OCI-LY1 (cell line): Measurements from ENCODE around the gene CDC23.
"Not testable (repeated sequence)": the region's sequence is repeated elsewhere in the genome, so short reads cannot be mapped to it uniquely, and the experiment has no call there.

Experiments
- H2AFZ ChIP-seq: fragments of 200-600 bp; sonication (generic), shearing (Covaris generic); 2 replicates; pipeline ENCODE4 v1.6.0; 2014; ENCODE audit warnings: antibody characterized with exemption, mild to moderate bottlenecking, low read length
- H3F3A ChIP-seq: fragments of 200-600 bp; sonication (generic), shearing (Covaris generic); 2 replicates; pipeline ENCODE4 v1.6.0; 2014; ENCODE audit warnings: mild to moderate bottlenecking, antibody characterized with exemption, low read length, moderate library complexity; ENCODE audit not compliant: insufficient read depth
- H3K27ac ChIP-seq: fragments of 200-600 bp; sonication (generic); 2 replicates; pipeline ENCODE4 v1.5.1; 2014; ENCODE audit warnings: low read length, mixed run types, mild to moderate bottlenecking, low read depth; ENCODE audit not compliant: poor library complexity, severe bottlenecking
- H3K27me3 ChIP-seq: fragments of 200-600 bp; sonication (generic); 2 replicates; pipeline ENCODE4 v1.6.0; 2014; ENCODE audit warnings: antibody characterized with exemption, mild to moderate bottlenecking, low read length, moderate library complexity; ENCODE audit not compliant: insufficient read depth
- H3K36me3 ChIP-seq: fragments of 200-600 bp; sonication (generic); 2 replicates; pipeline ENCODE4 v1.6.1; 2014; ENCODE audit warnings: mild to moderate bottlenecking, antibody characterized with exemption, low read length, moderate library complexity, mixed read lengths; ENCODE audit not compliant: insufficient read depth
- H3K4me1 ChIP-seq: fragments of 200-600 bp; sonication (generic); 2 replicates; pipeline ENCODE4 v1.5.1; 2014; ENCODE audit warnings: mild to moderate bottlenecking, low read length, moderate library complexity; ENCODE audit not compliant: insufficient read depth, severe bottlenecking
- H3K4me2 ChIP-seq: fragments of 200-600 bp; sonication (generic), shearing (Covaris generic); 2 replicates; pipeline ENCODE4 v1.6.1; 2014; ENCODE audit warnings: low read length
- H3K4me3 ChIP-seq: fragments of 200-600 bp; sonication (generic); 2 replicates; pipeline ENCODE4 v1.5.1; 2014; ENCODE audit warnings: low read length, low read depth, mild to moderate bottlenecking, mixed read lengths; ENCODE audit not compliant: poor library complexity, severe bottlenecking
- H3K79me2 ChIP-seq: fragments of 200-600 bp; shearing (Covaris generic); 2 replicates; pipeline ENCODE4 v1.6.1; 2016; ENCODE audit warnings: mixed run types, low read length, mixed read lengths; ENCODE audit not compliant: insufficient read depth
- H3K9ac ChIP-seq: fragments of 200-600 bp; sonication (generic), shearing (Covaris generic); 2 replicates; pipeline ENCODE4 v1.6.1; 2014; ENCODE audit warnings: mild to moderate bottlenecking, low read length, mixed read lengths
- H3K9me2 ChIP-seq: fragments of 200-600 bp; sonication (generic), shearing (Covaris generic); 2 replicates; pipeline ENCODE4 v1.6.1; 2014; ENCODE audit warnings: low read depth, mild to moderate bottlenecking, low read length, mixed read lengths
- H3K9me3 ChIP-seq: fragments of 200-600 bp; shearing (Covaris generic); 2 replicates; pipeline ENCODE4 v1.6.1; 2014; ENCODE audit warnings: low read length, mixed read lengths
- H4K20me1 ChIP-seq: fragments of 200-600 bp; sonication (generic), shearing (Covaris generic); 2 replicates; pipeline ENCODE4 v1.6.0; 2016; ENCODE audit warnings: mild to moderate bottlenecking, low read length; ENCODE audit not compliant: insufficient read depth
- EZH2 ChIP-seq: fragments of 200-600 bp; sonication (generic), shearing (Covaris generic); IDR thresholded peaks from 2 replicates; pipeline ENCODE4 v1.8.0; 2017; ENCODE audit warnings: borderline replicate concordance, mixed run types, mild to moderate bottlenecking, antibody characterized with exemption, low read length, moderate library complexity, mixed read lengths
- TF ChIP-seq, protein P1 (sequence below): fragments of 200-600 bp; sonication (generic), shearing (Covaris generic); IDR thresholded peaks from 2 replicates; pipeline ENCODE4 v1.5.1; 2017; ENCODE audit warnings: mild to moderate bottlenecking, antibody characterized with exemption, low read length, moderate library complexity, mixed read lengths

Gene CDC23

DNA sequence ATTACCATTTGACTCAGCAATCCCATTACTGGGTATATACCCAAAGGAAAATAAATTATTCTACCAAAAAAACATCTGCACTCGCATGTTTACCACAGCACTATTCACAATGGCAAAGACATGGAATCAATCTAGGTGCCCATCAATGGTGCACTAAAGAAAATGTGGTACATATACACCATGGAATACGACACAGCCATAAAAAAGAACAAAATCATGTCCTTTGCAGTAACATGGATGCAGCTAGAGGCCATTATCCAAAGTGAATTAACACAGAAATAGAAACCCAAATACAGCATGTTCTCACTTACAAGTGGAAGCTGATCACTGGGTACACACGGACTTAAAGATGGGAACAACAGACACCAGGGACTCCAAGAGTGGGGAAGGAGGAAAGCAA, 2.1 kb downstream of the CDC23 start:
- peaks cover 36% of the 10 kb centered on the region for H3K36me3 ChIP-seq
- no peak overlapping the region for H3K9ac ChIP-seq
- TF ChIP-seq, protein P1, sequence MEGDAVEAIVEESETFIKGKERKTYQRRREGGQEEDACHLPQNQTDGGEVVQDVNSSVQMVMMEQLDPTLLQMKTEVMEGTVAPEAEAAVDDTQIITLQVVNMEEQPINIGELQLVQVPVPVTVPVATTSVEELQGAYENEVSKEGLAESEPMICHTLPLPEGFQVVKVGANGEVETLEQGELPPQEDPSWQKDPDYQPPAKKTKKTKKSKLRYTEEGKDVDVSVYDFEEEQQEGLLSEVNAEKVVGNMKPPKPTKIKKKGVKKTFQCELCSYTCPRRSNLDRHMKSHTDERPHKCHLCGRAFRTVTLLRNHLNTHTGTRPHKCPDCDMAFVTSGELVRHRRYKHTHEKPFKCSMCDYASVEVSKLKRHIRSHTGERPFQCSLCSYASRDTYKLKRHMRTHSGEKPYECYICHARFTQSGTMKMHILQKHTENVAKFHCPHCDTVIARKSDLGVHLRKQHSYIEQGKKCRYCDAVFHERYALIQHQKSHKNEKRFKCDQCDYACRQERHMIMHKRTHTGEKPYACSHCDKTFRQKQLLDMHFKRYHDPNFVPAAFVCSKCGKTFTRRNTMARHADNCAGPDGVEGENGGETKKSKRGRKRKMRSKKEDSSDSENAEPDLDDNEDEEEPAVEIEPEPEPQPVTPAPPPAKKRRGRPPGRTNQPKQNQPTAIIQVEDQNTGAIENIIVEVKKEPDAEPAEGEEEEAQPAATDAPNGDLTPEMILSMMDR, result no peak
- no peak for TF ChIP-seq EZH2
- H3F3A ChIP-seq, result no peaks in the 10 kb centered on the region
- no peaks in the 10 kb centered on the region for H3K9me3 ChIP-seq
- H3K4me2 ChIP-seq, result no peak overlapping the region
- H3K9me2 ChIP-seq, result no peaks in the 10 kb centered on the region
- H3K79me2 ChIP-seq, result peaks cover 31% of the 10 kb centered on the region
- peaks cover 18% of the 10 kb centered on the region for H3K4me1 ChIP-seq
- H4K20me1 ChIP-seq, result no peaks in the 10 kb centered on the region
- no peaks in the 10 kb centered on the region for H3K27me3 ChIP-seq
- no peak overlapping the region for H3K4me3 ChIP-seq
- H3K27ac ChIP-seq, result no peak overlapping the region
- H2AFZ ChIP-seq, result no peak overlapping the region

DNA sequence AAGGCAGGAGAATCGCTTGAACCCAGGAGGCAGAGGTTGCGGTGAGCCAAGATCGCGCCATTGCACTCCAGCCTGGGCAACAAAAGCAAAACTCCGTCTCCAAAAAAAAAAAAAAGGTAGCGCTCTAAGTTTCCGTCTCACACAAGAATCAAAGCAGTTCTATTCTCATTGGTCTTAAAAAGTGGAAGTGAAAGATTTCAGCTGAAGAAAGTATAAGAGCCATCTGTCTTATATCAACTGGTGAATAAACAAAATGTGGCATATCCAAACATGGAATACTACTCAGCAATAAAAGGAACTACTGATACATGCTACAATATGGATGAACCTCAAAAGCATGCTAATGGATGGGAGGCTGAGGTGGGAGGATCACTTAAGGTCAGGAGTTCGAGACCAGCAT, 19.3 kb downstream of the CDC23 start:
- H3K36me3 ChIP-seq, result peaks cover 84% of the 10 kb centered on the region
- not testable (repeated sequence) for H3K9ac ChIP-seq, H3K4me2 ChIP-seq, H3K9me2 ChIP-seq, H3K4me3 ChIP-seq, H3K9me3 ChIP-seq, H3K27me3 ChIP-seq, H3K27ac ChIP-seq, H2AFZ ChIP-seq, H3F3A ChIP-seq, H4K20me1 ChIP-seq, H3K79me2 ChIP-seq, H3K4me1 ChIP-seq

DNA sequence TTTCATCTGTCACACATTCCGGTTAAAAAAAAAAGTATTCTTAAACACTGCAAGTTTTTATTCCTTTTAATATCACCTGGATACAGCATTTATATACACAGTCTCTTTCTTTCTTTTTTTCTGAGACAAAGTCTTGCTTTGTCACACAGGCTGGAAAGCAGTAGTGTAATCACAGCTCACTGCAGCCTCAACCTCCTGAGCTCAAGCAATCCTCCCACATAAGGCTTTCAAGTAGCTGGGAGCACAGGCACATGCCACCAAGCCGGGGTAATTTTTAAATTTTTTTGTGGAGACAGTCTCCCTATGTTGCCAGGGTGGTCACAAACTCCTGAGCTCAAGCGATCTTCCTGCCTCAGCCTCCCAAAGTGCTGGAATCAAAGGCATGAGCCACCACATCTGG, 20.3 kb downstream of the CDC23 start:
- Histone ChIP-seq H2AFZ (no peak overlapping the region), H3K9ac (no peak overlapping the region)

DNA sequence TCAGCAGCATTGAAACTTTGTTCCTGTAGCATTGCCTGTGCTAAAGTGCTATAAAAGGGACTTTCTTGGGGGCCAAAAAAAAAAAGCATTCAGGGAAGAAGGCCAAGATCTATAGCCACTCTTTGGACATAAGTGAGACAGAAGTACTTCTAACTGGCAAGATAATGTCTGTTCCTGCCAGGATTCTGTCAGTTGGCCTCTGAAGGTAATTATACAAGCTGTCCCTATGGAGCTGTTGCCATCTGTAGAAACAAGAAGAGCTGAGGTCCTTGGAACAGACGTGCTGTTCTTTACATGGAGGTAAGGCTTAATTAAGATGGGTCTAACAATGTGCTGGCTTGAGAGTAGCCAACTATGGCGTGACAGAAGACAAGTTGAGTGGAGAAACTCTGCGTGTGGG, 24.5 kb downstream of the CDC23 start:
- peaks cover 97% of the 10 kb centered on the region for H3K36me3 ChIP-seq

More for the DNA sequence above, 20.3 kb downstream of the CDC23 start:
- Histone ChIP-seq H3K36me3 (peaks cover 84% of the 10 kb centered on the region), H3K79me2 (no peaks in the 10 kb centered on the region), H3K4me1 (no peaks in the 10 kb centered on the region), H3F3A (no peaks in the 10 kb centered on the region), H3K9me3 (no peaks in the 10 kb centered on the region), H3K27me3 (no peaks in the 10 kb centered on the region), H4K20me1 (no peaks in the 10 kb centered on the region), H3K4me2 (no peak overlapping the region), H3K27ac (no peak overlapping the region), H3K9me2 (no peaks in the 10 kb centered on the region), H3K4me3 (no peak overlapping the region)
- TF ChIP-seq, protein P1, result no peak
- no peak for TF ChIP-seq EZH2

More for the DNA sequence above, 24.5 kb downstream of the CDC23 start:
- Histone ChIP-seq H3F3A (no peaks in the 10 kb centered on the region), H3K4me1 (no peaks in the 10 kb centered on the region), H3K9me2 (no peaks in the 10 kb centered on the region), H2AFZ (no peak overlapping the region), H3K4me3 (no peak overlapping the region), H3K27me3 (no peaks in the 10 kb centered on the region), H3K79me2 (no peaks in the 10 kb centered on the region), H3K9me3 (no peaks in the 10 kb centered on the region), H3K9ac (no peak overlapping the region), H3K27ac (no peak overlapping the region), H3K4me2 (no peak overlapping the region), H4K20me1 (no peaks in the 10 kb centered on the region)
- TF ChIP-seq EZH2, result no peak
- TF ChIP-seq, protein P1, result no peak
